ENCODE measurements around the gene PRR15L.

DNA sequence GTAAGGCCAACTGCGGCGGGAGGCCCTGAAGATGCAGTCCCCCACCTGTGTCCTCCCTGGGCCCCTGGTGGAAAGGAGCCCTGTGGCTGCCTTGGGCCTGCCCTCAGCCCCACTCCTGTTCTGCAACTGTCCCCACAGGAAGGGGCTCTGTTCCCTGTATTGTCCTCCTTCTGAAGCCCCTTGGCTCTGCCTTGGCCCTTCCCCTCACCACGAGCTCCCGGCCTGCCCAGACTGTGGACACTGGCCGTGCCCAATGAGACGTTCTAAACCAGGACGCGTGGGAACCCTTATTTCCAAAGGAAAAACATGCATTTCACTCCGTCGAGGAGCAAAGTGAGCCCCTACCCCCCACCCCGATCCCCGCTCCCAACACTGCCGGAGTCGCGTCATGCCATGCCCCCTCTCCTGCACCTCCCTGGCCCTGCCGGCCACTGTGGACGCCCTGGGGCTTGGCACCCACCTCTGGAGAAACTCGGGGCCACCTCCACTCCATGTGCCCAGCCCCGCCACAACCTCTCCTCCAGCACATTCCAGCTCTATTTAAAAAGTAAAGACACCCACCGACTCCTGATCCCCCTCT, 29.8 kb downstream of the PRR15L start:
- TF ChIP-seq REST (IDR thresholded peaks at IDR 0.05; ENCODE audit: insufficient read depth in 1 of 2, low read depth in 2 of 2, low read length in 1 of 2) (no peak), SIN3A (IDR thresholded peaks at IDR 0.05; ENCODE audit: borderline replicate concordance, insufficient read depth, low read depth, low read length) (no peak), POLR2AphosphoS5 (IDR thresholded peaks at IDR 0.05; ENCODE audit: low read depth, low read length) (no peak), TCF7L2 (IDR thresholded peaks at IDR 0.05; ENCODE audit: low read depth, low read length) (no peak)
- TF ChIP-seq, protein P1, sequence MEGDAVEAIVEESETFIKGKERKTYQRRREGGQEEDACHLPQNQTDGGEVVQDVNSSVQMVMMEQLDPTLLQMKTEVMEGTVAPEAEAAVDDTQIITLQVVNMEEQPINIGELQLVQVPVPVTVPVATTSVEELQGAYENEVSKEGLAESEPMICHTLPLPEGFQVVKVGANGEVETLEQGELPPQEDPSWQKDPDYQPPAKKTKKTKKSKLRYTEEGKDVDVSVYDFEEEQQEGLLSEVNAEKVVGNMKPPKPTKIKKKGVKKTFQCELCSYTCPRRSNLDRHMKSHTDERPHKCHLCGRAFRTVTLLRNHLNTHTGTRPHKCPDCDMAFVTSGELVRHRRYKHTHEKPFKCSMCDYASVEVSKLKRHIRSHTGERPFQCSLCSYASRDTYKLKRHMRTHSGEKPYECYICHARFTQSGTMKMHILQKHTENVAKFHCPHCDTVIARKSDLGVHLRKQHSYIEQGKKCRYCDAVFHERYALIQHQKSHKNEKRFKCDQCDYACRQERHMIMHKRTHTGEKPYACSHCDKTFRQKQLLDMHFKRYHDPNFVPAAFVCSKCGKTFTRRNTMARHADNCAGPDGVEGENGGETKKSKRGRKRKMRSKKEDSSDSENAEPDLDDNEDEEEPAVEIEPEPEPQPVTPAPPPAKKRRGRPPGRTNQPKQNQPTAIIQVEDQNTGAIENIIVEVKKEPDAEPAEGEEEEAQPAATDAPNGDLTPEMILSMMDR (IDR thresholded peaks at IDR 0.05), result no peak

Measured in Panc1 (cell line).